ENCODE measurements around the gene PODNL1. TPM values are rescaled to one million over a fixed set of nuclear protein-coding genes. Genes with fewer than 3 reads are reported as not detected.

The PODNL1 gene
- total and polyA plus RNA-seq, 2 of the 8 experiments (the other 6 are each of a cell fraction or from before 2014, with no cell fraction given), result 1.0 to 1.5 TPM

- no peak for TF ChIP-seq USF2 (IDR thresholded peaks at IDR 0.05; ENCODE audit: low read length)
These were observed 19.3 kb downstream of the PODNL1 start (continued) for GRCh38 chr19:13918726-13919411.

Data from H1 (cell line).